CD4-positive, alpha-beta T cell (primary cell): ENCODE measurements around the gene RFX8. TPM values are rescaled to one million over a fixed set of nuclear protein-coding genes. Genes with fewer than 3 reads are reported as not detected.

Source experiments
- ATAC-seq: fragments of 200-7000 bp; cut with Tn5 transposase; one replicate; pipeline ENCODE4 v1.10.0; 2022; ENCODE audit warnings: mild to moderate bottlenecking; ENCODE audit not compliant: poor library complexity
- CTCF ChIA-PET: fragments of 350-600 bp; sonication (Branson Sonifier 250); formaldehyde crosslinking; loops from one replicate; lab custom pipeline; 2021; ENCODE audit warnings: antibody characterized with exemption, inconsistent platforms; lab: Charles Lee
- POLR2A ChIA-PET: fragments of 350-600 bp; sonication (Branson Sonifier 250); formaldehyde crosslinking; loops from one replicate; lab custom pipeline; 2021; ENCODE audit warnings: antibody characterized with exemption, inconsistent platforms; lab: Charles Lee
- DNase-seq, 14 experiments: peaks; one replicate each; pipeline ENCODE4 v3.0.0-alpha.2; 2013 to 2020; ENCODE audit warnings: mixed read lengths in 2 of 14
- H3K27ac ChIP-seq, 2 donors: one replicate each; pipeline versions ENCODE4 v1.5.1 to v1.7.0; 2013; ENCODE audit warnings: low read length in 2 of 2, low read depth in 1 of 2, mild to moderate bottlenecking in 1 of 2
- H3K27me3 ChIP-seq, 2 experiments: 1 replicate in 1 of 2; 2 replicates in 1 of 2; pipeline versions ENCODE4 v1.6.1 to v1.7.0; 2013; ENCODE audit warnings: low read length in 2 of 2, control low read depth in 1 of 2, mild to moderate bottlenecking in 1 of 2, moderate library complexity in 1 of 2; ENCODE audit not compliant: insufficient read depth in 2 of 2, control insufficient read depth in 1 of 2
- H3K36me3 ChIP-seq: one replicate; pipeline ENCODE4 v1.6.1; 2013; ENCODE audit warnings: low read length, control low read depth; ENCODE audit not compliant: insufficient read depth
- H3K4me1 ChIP-seq: one replicate; pipeline ENCODE4 v1.6.1; 2013; ENCODE audit warnings: low read length, control low read depth; ENCODE audit not compliant: insufficient read depth
- H3K4me3 ChIP-seq: one replicate; pipeline ENCODE4 v1.5.1; 2013; ENCODE audit warnings: mild to moderate bottlenecking, low read length, moderate library complexity
- H3K9me3 ChIP-seq, 2 experiments: 1 replicate in 1 of 2; 2 replicates in 1 of 2; pipeline versions ENCODE4 v1.6.1 to v1.7.0; 2013; ENCODE audit warnings: low read length in 2 of 2, mild to moderate bottlenecking in 2 of 2, control low read depth in 1 of 2, moderate library complexity in 1 of 2; ENCODE audit not compliant: control insufficient read depth in 1 of 2, insufficient read depth in 1 of 2
- H3K27ac Mint-ChIP-seq: one replicate; pipeline ENCODE4 v1.8.0; 2020; ENCODE audit warnings: mixed read lengths
- H3K27me3 Mint-ChIP-seq: one replicate; pipeline ENCODE4 v1.8.0; 2021; ENCODE audit warnings: mixed read lengths
- H3K36me3 Mint-ChIP-seq: one replicate; pipeline ENCODE4 v1.8.0; 2021; ENCODE audit warnings: low read depth, mixed read lengths
- H3K4me1 Mint-ChIP-seq: one replicate; pipeline ENCODE4 v1.8.0; 2021; ENCODE audit warnings: low read depth, mixed read lengths
- H3K4me3 Mint-ChIP-seq: one replicate; pipeline ENCODE4 v1.8.0; 2020; ENCODE audit warnings: mild to moderate bottlenecking, mixed read lengths
- H3K9me3 Mint-ChIP-seq: one replicate; pipeline ENCODE4 v1.8.0; 2020; ENCODE audit warnings: mixed read lengths
- intact Hi-C, 2 experiments: fragments of 100-400 bp; cut with DNase I in 1 of 2; cut with micrococcal nuclease in 1 of 2; formaldehyde crosslinking; loops; one replicate each; pipeline versions ENCODE4 v1.15.1 to v1.9.0; 2023 to 2025; cut with DNase I, micrococcal nuclease
- total RNA-seq, 174 experiments: library from RNA in 2 of 174; stranded (reverse) in 2 of 174; gene quantifications; one replicate each; pipeline ENCODE4 v1.2.3 and lab custom pipeline; 2021 to 2026
- TF ChIP-seq, protein P1 (sequence below): fragments of 200-600 bp; IDR thresholded peaks from one replicate; pipeline ENCODE4 v1.8.0; 2022; ENCODE audit warnings: antibody characterized with exemption, mild to moderate bottlenecking

The RFX8 gene
- total RNA-seq, 2 experiments from 2014 or later, result 0.67 to 1.1 TPM

- H3K4me3 ChIP-seq, result no peak overlapping the region
- POLR2A ChIA-PET, result interaction anchor here (0.7 to 3.1 kb wide), 9 partner anchors 9 to 56 kb away, joined by 3 to 22 read pairs (median 7); partner anchors contain the start of genes CREG2 and RNF149
- Mint-ChIP-seq H3K4me3 (peak overlapping the region; percentile 15), H3K27ac (peak overlapping the region; percentile 72), H3K9me3 (no peaks in the 10 kb centered on the region), H3K4me1 (peaks cover 41% of the 10 kb centered on the region), H3K36me3 (no peaks in the 10 kb centered on the region), H3K27me3 (no peaks in the 10 kb centered on the region)
- H3K27me3 ChIP-seq, result no peaks in the 10 kb centered on the region
- H3K9me3 ChIP-seq, result no peaks in the 10 kb centered on the region
- peaks cover 19% of the 10 kb centered on the region for H3K4me1 ChIP-seq
- no peak for ATAC-seq
- peak in 3 of 14 experiments; percentile 27 to 49 (median 28) for DNase-seq
- intact Hi-C loops, result no loop called here
- TF ChIP-seq, protein P1, sequence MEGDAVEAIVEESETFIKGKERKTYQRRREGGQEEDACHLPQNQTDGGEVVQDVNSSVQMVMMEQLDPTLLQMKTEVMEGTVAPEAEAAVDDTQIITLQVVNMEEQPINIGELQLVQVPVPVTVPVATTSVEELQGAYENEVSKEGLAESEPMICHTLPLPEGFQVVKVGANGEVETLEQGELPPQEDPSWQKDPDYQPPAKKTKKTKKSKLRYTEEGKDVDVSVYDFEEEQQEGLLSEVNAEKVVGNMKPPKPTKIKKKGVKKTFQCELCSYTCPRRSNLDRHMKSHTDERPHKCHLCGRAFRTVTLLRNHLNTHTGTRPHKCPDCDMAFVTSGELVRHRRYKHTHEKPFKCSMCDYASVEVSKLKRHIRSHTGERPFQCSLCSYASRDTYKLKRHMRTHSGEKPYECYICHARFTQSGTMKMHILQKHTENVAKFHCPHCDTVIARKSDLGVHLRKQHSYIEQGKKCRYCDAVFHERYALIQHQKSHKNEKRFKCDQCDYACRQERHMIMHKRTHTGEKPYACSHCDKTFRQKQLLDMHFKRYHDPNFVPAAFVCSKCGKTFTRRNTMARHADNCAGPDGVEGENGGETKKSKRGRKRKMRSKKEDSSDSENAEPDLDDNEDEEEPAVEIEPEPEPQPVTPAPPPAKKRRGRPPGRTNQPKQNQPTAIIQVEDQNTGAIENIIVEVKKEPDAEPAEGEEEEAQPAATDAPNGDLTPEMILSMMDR, result no peak
- H3K27ac ChIP-seq, result peak overlapping the region in 1 of 2 donors; percentile 55
- CTCF ChIA-PET, result interaction anchor here (0.6 to 1.4 kb wide), 2 partner anchors 20 to 115 kb away, joined by 3 to 7 read pairs; no protein-coding TSS in a partner anchor
- no peaks in the 10 kb centered on the region for H3K36me3 ChIP-seq
Observed at GRCh38 chr2:101362316-101362715, 112.6 kb downstream of the RFX8 start.

GRCh38 chr2:101361522-101361921, 113.4 kb downstream of the RFX8 start:
- H3K4me3 Mint-ChIP-seq, result peak overlapping the region; percentile 65
- ChIA-PET POLR2A (interaction anchor here (0.6 to 3.1 kb wide), 12 partner anchors 10 to 358 kb away, joined by 3 to 22 read pairs (median 4); partner anchors contain the start of genes CREG2 and RNF149), CTCF (interaction anchor here (1.2 to 1.4 kb wide), 2 partner anchors 12 to 19 kb away, joined by 6 to 7 read pairs; no protein-coding TSS in a partner anchor)
- peaks cover 41% of the 10 kb centered on the region for H3K4me1 Mint-ChIP-seq
- Histone ChIP-seq H3K9me3 (no peaks in the 10 kb centered on the region), H3K27me3 (no peaks in the 10 kb centered on the region), H3K4me1 (peaks cover 19% of the 10 kb centered on the region), H3K27ac (peak overlapping the region in 1 of 2 donors; percentile 55), H3K36me3 (no peaks in the 10 kb centered on the region), H3K4me3 (peak overlapping the region; percentile 19)
- ATAC-seq, result peak; percentile 71
- TF ChIP-seq, protein P1, result no peak
- no peaks in the 10 kb centered on the region for H3K27me3 Mint-ChIP-seq
- DNase-seq, result peak in 10 of 14 experiments; percentile 9 to 69 (median 27)
- no peaks in the 10 kb centered on the region for H3K36me3 Mint-ChIP-seq
- intact Hi-C loops, result no loop called here
- H3K9me3 Mint-ChIP-seq, result no peaks in the 10 kb centered on the region
- peak overlapping the region; percentile 72 for H3K27ac Mint-ChIP-seq

DNA sequence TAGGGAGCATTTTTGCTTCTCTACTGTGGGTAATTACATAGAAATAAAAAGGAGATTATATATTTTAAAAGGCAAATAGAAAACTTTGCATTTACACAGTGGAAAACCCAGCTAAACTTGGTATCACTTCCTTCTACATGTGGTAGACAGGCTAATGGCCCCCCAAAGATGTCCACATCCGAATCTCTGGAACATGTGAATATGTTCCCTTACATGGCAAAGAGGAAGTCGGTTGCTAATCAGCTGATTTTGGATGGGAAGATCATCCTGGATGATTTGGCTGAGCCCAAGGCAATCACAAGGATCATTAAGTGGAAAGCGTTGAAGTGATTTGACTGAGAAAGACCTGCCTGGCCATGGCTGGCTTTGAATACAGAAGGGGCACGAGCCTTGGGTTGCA, 113.8 kb downstream of the RFX8 start:
- peaks cover 19% of the 10 kb centered on the region for H3K4me1 ChIP-seq
- ATAC-seq (no peak), DNase-seq (no peak)
- Mint-ChIP-seq H3K27ac (peak overlapping the region; percentile 72), H3K4me1 (peaks cover 41% of the 10 kb centered on the region), H3K36me3 (no peaks in the 10 kb centered on the region), H3K4me3 (peak overlapping the region; percentile 65), H3K9me3 (no peaks in the 10 kb centered on the region), H3K27me3 (no peaks in the 10 kb centered on the region)
- H3K4me3 ChIP-seq, result peak overlapping the region; percentile 19
- no peaks in the 10 kb centered on the region for H3K27me3 ChIP-seq
- CTCF ChIA-PET, result interaction anchor here (1.2 kb wide), 1 partner anchor 11 kb away, joined by 6 read pairs; no protein-coding TSS in a partner anchor
- POLR2A ChIA-PET, result interaction anchor here (0.6 to 3.1 kb wide), 10 partner anchors 10 to 358 kb away, joined by 3 to 22 read pairs (median 6); partner anchors contain the start of genes CREG2 and RNF149
- H3K9me3 ChIP-seq, result no peaks in the 10 kb centered on the region
- intact Hi-C loops, result no loop called here
- peak overlapping the region in 1 of 2 donors; percentile 39 for H3K27ac ChIP-seq
- TF ChIP-seq, protein P1, result no peak
- no peaks in the 10 kb centered on the region for H3K36me3 ChIP-seq
